GM23338 (cell line): ENCODE measurements around the gene INTS6.

ENCODE experiments used
- CREB1 ChIP-seq: fragments of 250-450 bp; sonication (Bioruptor Pico); IDR thresholded peaks from 2 replicates; pipeline ENCODE4 v1.5.0; 2020; ENCODE audit warnings: low read depth, mild to moderate bottlenecking, moderate library complexity
- EZH2 ChIP-seq: fragments of 200-600 bp; sonication (generic); IDR thresholded peaks from one replicate; pipeline ENCODE4 v1.8.0; 2017; ENCODE audit warnings: antibody characterized with exemption, mild to moderate bottlenecking, low read depth; ENCODE audit not compliant: unreplicated experiment
- EZH2phosphoT487 ChIP-seq: fragments of 200-600 bp; sonication (generic); IDR thresholded peaks from one replicate; pipeline ENCODE4 v1.8.1; 2018; ENCODE audit warnings: antibody characterized with exemption; ENCODE audit not compliant: unreplicated experiment
- JUNB ChIP-seq: IDR thresholded peaks from one replicate; pipeline ENCODE4 v1.6.1; 2016; ENCODE audit warnings: antibody characterized with exemption; ENCODE audit not compliant: unreplicated experiment
- NANOG ChIP-seq: IDR thresholded peaks from 2 replicates; pipeline ENCODE4 v1.6.1; 2016; ENCODE audit warnings: antibody characterized with exemption, borderline replicate concordance
- POLR2AphosphoS5 ChIP-seq: IDR thresholded peaks from 2 replicates; pipeline ENCODE4 v1.6.1; 2016; ENCODE audit warnings: antibody characterized with exemption, low read depth
- ZNF114 ChIP-seq: fragments of 250-450 bp; sonication (Bioruptor Pico); IDR thresholded peaks from 2 replicates; pipeline ENCODE4 v1.5.0; 2020; ENCODE audit warnings: mild to moderate bottlenecking, moderate library complexity
- TF ChIP-seq, protein P1 (sequence below): IDR thresholded peaks from one replicate; pipeline ENCODE4 v1.6.1; 2018; ENCODE audit warnings: antibody characterized with exemption; ENCODE audit not compliant: unreplicated experiment
- TF ChIP-seq, protein P2 (sequence below), 2 experiments: fragments of 200-600 bp in 1 of 2; sonication (generic) in 1 of 2; conservative IDR thresholded peaks; 2 replicates each; pipeline versions ENCODE4 v1.5.1 to v1.6.1; 2016 to 2017; ENCODE audit warnings: antibody characterized with exemption in 2 of 2, low read depth in 2 of 2, mild to moderate bottlenecking in 2 of 2, moderate library complexity in 1 of 2

DNA sequence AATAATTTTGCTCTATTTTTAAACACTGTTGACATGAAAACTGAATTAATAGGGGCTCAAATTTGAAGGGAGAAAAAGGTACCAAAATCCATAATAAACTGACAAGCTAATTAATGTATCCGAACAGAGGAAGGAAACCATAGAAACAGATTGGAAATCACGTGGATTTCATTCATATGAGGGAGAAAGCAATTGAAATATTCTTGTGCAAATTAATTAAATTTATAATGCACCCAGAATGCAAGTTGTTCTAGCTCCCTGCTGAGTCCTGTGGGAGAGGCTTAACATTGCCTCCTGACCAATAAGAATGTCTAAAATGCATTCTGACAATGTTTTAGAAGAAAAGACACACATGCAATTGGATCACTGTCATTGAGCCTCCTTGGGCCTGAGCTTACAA is 131.0 kb downstream of the INTS6 start:
- no peak for TF ChIP-seq POLR2AphosphoS5
- TF ChIP-seq, protein P1, sequence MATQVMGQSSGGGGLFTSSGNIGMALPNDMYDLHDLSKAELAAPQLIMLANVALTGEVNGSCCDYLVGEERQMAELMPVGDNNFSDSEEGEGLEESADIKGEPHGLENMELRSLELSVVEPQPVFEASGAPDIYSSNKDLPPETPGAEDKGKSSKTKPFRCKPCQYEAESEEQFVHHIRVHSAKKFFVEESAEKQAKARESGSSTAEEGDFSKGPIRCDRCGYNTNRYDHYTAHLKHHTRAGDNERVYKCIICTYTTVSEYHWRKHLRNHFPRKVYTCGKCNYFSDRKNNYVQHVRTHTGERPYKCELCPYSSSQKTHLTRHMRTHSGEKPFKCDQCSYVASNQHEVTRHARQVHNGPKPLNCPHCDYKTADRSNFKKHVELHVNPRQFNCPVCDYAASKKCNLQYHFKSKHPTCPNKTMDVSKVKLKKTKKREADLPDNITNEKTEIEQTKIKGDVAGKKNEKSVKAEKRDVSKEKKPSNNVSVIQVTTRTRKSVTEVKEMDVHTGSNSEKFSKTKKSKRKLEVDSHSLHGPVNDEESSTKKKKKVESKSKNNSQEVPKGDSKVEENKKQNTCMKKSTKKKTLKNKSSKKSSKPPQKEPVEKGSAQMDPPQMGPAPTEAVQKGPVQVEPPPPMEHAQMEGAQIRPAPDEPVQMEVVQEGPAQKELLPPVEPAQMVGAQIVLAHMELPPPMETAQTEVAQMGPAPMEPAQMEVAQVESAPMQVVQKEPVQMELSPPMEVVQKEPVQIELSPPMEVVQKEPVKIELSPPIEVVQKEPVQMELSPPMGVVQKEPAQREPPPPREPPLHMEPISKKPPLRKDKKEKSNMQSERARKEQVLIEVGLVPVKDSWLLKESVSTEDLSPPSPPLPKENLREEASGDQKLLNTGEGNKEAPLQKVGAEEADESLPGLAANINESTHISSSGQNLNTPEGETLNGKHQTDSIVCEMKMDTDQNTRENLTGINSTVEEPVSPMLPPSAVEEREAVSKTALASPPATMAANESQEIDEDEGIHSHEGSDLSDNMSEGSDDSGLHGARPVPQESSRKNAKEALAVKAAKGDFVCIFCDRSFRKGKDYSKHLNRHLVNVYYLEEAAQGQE: no peak
- TF ChIP-seq, protein P2, sequence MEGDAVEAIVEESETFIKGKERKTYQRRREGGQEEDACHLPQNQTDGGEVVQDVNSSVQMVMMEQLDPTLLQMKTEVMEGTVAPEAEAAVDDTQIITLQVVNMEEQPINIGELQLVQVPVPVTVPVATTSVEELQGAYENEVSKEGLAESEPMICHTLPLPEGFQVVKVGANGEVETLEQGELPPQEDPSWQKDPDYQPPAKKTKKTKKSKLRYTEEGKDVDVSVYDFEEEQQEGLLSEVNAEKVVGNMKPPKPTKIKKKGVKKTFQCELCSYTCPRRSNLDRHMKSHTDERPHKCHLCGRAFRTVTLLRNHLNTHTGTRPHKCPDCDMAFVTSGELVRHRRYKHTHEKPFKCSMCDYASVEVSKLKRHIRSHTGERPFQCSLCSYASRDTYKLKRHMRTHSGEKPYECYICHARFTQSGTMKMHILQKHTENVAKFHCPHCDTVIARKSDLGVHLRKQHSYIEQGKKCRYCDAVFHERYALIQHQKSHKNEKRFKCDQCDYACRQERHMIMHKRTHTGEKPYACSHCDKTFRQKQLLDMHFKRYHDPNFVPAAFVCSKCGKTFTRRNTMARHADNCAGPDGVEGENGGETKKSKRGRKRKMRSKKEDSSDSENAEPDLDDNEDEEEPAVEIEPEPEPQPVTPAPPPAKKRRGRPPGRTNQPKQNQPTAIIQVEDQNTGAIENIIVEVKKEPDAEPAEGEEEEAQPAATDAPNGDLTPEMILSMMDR (conservative IDR thresholded peaks at IDR 0.05; ENCODE audit: low read depth in 2 of 2): no peak
- no peak for TF ChIP-seq ZNF114
- no peak for TF ChIP-seq EZH2
- no peak for TF ChIP-seq CREB1
- TF ChIP-seq NANOG: no peak
- no peak for TF ChIP-seq JUNB
- TF ChIP-seq EZH2phosphoT487: no peak
